IMR-90 (cell line): Measurements from ENCODE around the gene GALNT9. TPM values are rescaled to one million over a fixed set of nuclear protein-coding genes. Genes with fewer than 3 reads are reported as not detected.

Source experiments
- ATAC-seq: fragments of 200-7000 bp; cut with Tn5 transposase; 2 replicates; pipeline ENCODE4 v1.9.1; 2020; ENCODE audit warnings: low read depth, mild to moderate bottlenecking, moderate library complexity
- BruUV-seq: library from RNA; stranded (reverse); fragments of 400-500 nt; replicated peaks from 2 replicates; lab custom pipeline; 2021; lab: Mats Ljungman, UMichigan
- CTCF ChIA-PET: fragments of 300-600 bp; formaldehyde crosslinking; extraction: SDS; loops from one replicate; lab custom pipeline; 2021; ENCODE audit warnings: antibody characterized with exemption; lab: Yijun Ruan, JAX
- POLR2A ChIA-PET: fragments of 300-600 bp; sonication (Branson Sonifier 250); formaldehyde crosslinking; loops from one replicate; lab custom pipeline; 2022; ENCODE audit warnings: antibody characterized with exemption; ENCODE audit not compliant: unreplicated experiment; lab: Charles Lee
- DNase-seq: peaks from one replicate; pipeline ENCODE4 v3.0.0; 2013
- H2AFZ ChIP-seq: replicated peaks from 2 replicates; pipeline ENCODE3; 2013; ENCODE audit warnings: low read length, mild to moderate bottlenecking; ENCODE audit not compliant: poor library complexity
- H2AK5ac ChIP-seq: 2 replicates; pipeline ENCODE4 v1.6.1; 2013; ENCODE audit warnings: low read depth, low read length, inconsistent platforms
- H2AK9ac ChIP-seq: replicated peaks from 2 replicates; pipeline ENCODE3; 2013; ENCODE audit warnings: mild to moderate bottlenecking, low read depth, low read length, moderate library complexity; ENCODE audit not compliant: poor library complexity
- H2BK120ac ChIP-seq: 2 replicates; pipeline ENCODE4 v1.6.1; 2013; ENCODE audit warnings: low read depth, low read length, inconsistent platforms
- H2BK15ac ChIP-seq: 3 replicates; pipeline ENCODE4 v1.6.1; 2013; ENCODE audit warnings: low read depth, low read length, inconsistent platforms
- H2BK20ac ChIP-seq: 2 replicates; pipeline ENCODE4 v1.6.1; 2013; ENCODE audit warnings: low read depth, mild to moderate bottlenecking, inconsistent platforms, low read length, moderate library complexity
- H2BK5ac ChIP-seq: 2 replicates; pipeline ENCODE4 v1.6.1; 2013; ENCODE audit warnings: mild to moderate bottlenecking, low read depth, low read length, inconsistent platforms; ENCODE audit not compliant: poor library complexity, severe bottlenecking
- H3K14ac ChIP-seq: replicated peaks from 2 replicates; pipeline ENCODE4 v1.6.1; 2013; ENCODE audit warnings: low read depth, low read length, inconsistent platforms
- H3K18ac ChIP-seq: 2 replicates; pipeline ENCODE4 v1.6.1; 2013; ENCODE audit warnings: low read depth, low read length, control low read depth
- H3K23ac ChIP-seq: 2 replicates; pipeline ENCODE4 v1.6.1; 2013; ENCODE audit warnings: low read depth, low read length, inconsistent platforms
- H3K27ac ChIP-seq: 2 replicates; pipeline ENCODE4 v1.5.1; 2013; ENCODE audit warnings: mild to moderate bottlenecking, control low read depth, low read length; ENCODE audit not compliant: insufficient read depth
- H3K27me3 ChIP-seq: 2 replicates; pipeline ENCODE4 v1.6.1; 2013; ENCODE audit warnings: low read length; ENCODE audit not compliant: control insufficient read depth, insufficient read depth
- H3K36me3 ChIP-seq: 2 replicates; pipeline ENCODE4 v1.6.1; 2013; ENCODE audit warnings: low read length, mixed read lengths; ENCODE audit not compliant: control insufficient read depth, insufficient read depth
- H3K4ac ChIP-seq: 2 replicates; pipeline ENCODE4 v1.6.1; 2013; ENCODE audit warnings: low read depth, low read length, inconsistent platforms
- H3K4me1 ChIP-seq: 2 replicates; pipeline ENCODE4 v1.6.1; 2013; ENCODE audit warnings: low read length, mixed read lengths; ENCODE audit not compliant: control insufficient read depth, insufficient read depth
- H3K4me2 ChIP-seq: 2 replicates; pipeline ENCODE4 v1.6.1; 2013; ENCODE audit warnings: low read depth, mild to moderate bottlenecking, control low read depth, low read length, moderate library complexity
- H3K4me3 ChIP-seq: 2 replicates; pipeline ENCODE4 v1.5.1; 2013; ENCODE audit warnings: low read depth, mild to moderate bottlenecking, control low read depth, low read length, moderate library complexity; ENCODE audit not compliant: insufficient read depth
- H3K56ac ChIP-seq: 2 replicates; pipeline ENCODE4 v1.6.1; 2013; ENCODE audit warnings: low read length, inconsistent platforms; ENCODE audit not compliant: insufficient read depth; ENCODE audit errors: extremely low read depth
- H3K79me1 ChIP-seq, 2 experiments: 2 replicates each; pipeline ENCODE4 v1.6.1; 2013; ENCODE audit warnings: low read length in 2 of 2, inconsistent platforms in 1 of 2, low read depth in 1 of 2
- H3K9ac ChIP-seq: 2 replicates; pipeline ENCODE4 v1.6.1; 2013; ENCODE audit warnings: low read depth, low read length, control low read depth
- H3K9me1 ChIP-seq: 2 replicates; pipeline ENCODE4 v1.6.1; 2013; ENCODE audit warnings: low read length, inconsistent platforms; ENCODE audit not compliant: insufficient read depth
- H3K9me3 ChIP-seq: 2 replicates; pipeline ENCODE4 v1.6.1; 2013; ENCODE audit warnings: low read length; ENCODE audit not compliant: control insufficient read depth, insufficient read depth
- H4K20me1 ChIP-seq: 2 replicates; pipeline ENCODE4 v1.6.1; 2013; ENCODE audit warnings: low read length, inconsistent platforms; ENCODE audit not compliant: insufficient read depth
- H4K5ac ChIP-seq: 2 replicates; pipeline ENCODE4 v1.6.1; 2013; ENCODE audit warnings: mild to moderate bottlenecking, low read depth, low read length, control low read depth
- H4K8ac ChIP-seq, 2 experiments: 2 replicates each; pipeline ENCODE4 v1.6.1; 2013; ENCODE audit warnings: low read depth in 2 of 2, low read length in 2 of 2, control low read depth in 1 of 2, inconsistent platforms in 1 of 2
- H4K91ac ChIP-seq: 2 replicates; pipeline ENCODE4 v1.6.1; 2013; ENCODE audit warnings: low read depth, low read length, inconsistent platforms; ENCODE audit not compliant: insufficient read depth
- BHLHE40 ChIP-seq: fragments of 150-350 bp; IDR thresholded peaks from 2 replicates; pipeline ENCODE4 v1.6.1; 2016; ENCODE audit warnings: mild to moderate bottlenecking, low read depth, low read length
- CEBPB ChIP-seq: IDR thresholded peaks from 2 replicates; pipeline ENCODE4 v1.6.1; 2012; ENCODE audit warnings: low read depth, low read length, improper control_type of control experiment
- CTCF ChIP-seq: conservative IDR thresholded peaks from 2 replicates; pipeline ENCODE4 v1.5.1; 2012; ENCODE audit warnings: mild to moderate bottlenecking, low read depth, low read length, improper control_type of control experiment
- ELK1 ChIP-seq: fragments of 150-350 bp; IDR thresholded peaks from 2 replicates; pipeline ENCODE4 v1.6.1; 2016; ENCODE audit warnings: low read depth, mild to moderate bottlenecking, low read length, moderate library complexity, borderline replicate concordance
- MXI1 ChIP-seq: IDR thresholded peaks from 2 replicates; pipeline ENCODE4 v1.6.1; 2012; ENCODE audit warnings: low read depth, mild to moderate bottlenecking, low read length, moderate library complexity, borderline replicate concordance
- RAD21 ChIP-seq: IDR thresholded peaks from 2 replicates; pipeline ENCODE4 v1.6.1; 2012; ENCODE audit warnings: low read length, improper control_type of control experiment
- USF2 ChIP-seq: fragments of 150-350 bp; IDR thresholded peaks from 2 replicates; pipeline ENCODE4 v1.6.1; 2017; ENCODE audit warnings: mild to moderate bottlenecking, antibody characterized with exemption, low read length, low read depth
- WGBS, 2 experiments: methylation state at CpG; one replicate each; pipeline versions ENCODE4 v1.1.5 to v1.1.7; 2013; ENCODE audit warnings: missing lambda C conversion rate in 2 of 2; ENCODE audit not compliant: insufficient read length in 1 of 2; ENCODE audit errors: extremely low coverage in 2 of 2; 5-methylcytosine and 5-hydroxymethylcytosine counted together
- dilution Hi-C: fragments of 300-500 bp; cut with HindIII; formaldehyde crosslinking; loops from one replicate; pipeline ENCODE4 v1.14.3; 2018; ENCODE audit warnings: low sequenced_read_pairs; ENCODE audit not compliant: unreplicated experiment
- in situ Hi-C: fragments of 300-500 bp; cut with MboI; formaldehyde crosslinking; loops from 3 replicates; pipeline ENCODE4 v1.14.3; 2019; ENCODE audit warnings: low sequenced_read_pairs, inconsistent platforms, mixed read lengths
- intact Hi-C: fragments of 100-400 bp; cut with micrococcal nuclease; formaldehyde crosslinking; loops from 2 replicates; pipeline ENCODE4 v1.10.0; 2022
- polyA plus RNA-seq, 3 experiments: library from polyadenylated mRNA; depleted of rRNA; stranded (reverse); fragments of >200 nt; gene quantifications; 2 replicates each; pipeline ENCODE4 v1.2.3, GENCODE V29; 2012; ENCODE audit warnings: low replicate concordance in 1 of 3
- total RNA-seq: library from RNA; depleted of rRNA; stranded (reverse); fragments of >200 nt; gene quantifications from 2 replicates; pipeline ENCODE4 v1.2.3, GENCODE V29; 2012

GALNT9 gene
- total and polyA plus RNA-seq, 2 of the 4 experiments (the other 2 are of a cell fraction), result under 0.01 to 0.12 TPM

GRCh38 chr12:132237772-132238487, 91.5 kb downstream of the GALNT9 start:
- Histone ChIP-seq H3K4me2 (no peak overlapping the region), H2AK5ac (no peak overlapping the region), H3K56ac (no peak overlapping the region), H3K9me1 (no peaks in the 10 kb centered on the region), H2AFZ (no peak overlapping the region), H3K27me3 (no peaks in the 10 kb centered on the region), H2BK15ac (no peak overlapping the region), H4K5ac (no peak overlapping the region), H2AK9ac (no peak overlapping the region), H2BK120ac (no peak overlapping the region), H3K36me3 (no peaks in the 10 kb centered on the region), H3K27ac (no peak overlapping the region), H3K9me3 (no peaks in the 10 kb centered on the region), H3K18ac (no peak overlapping the region), H2BK5ac (no peak overlapping the region), H3K4ac (no peak overlapping the region), H3K79me1 (no peaks in the 10 kb centered on the region), H2BK20ac (no peak overlapping the region), H3K14ac (no peak overlapping the region), H3K4me1 (no peaks in the 10 kb centered on the region), H3K23ac (no peak overlapping the region), H4K20me1 (no peaks in the 10 kb centered on the region), H4K91ac (no peak overlapping the region), H3K9ac (no peak overlapping the region), H3K4me3 (no peak overlapping the region), H4K8ac (no peak overlapping the region)
- TF ChIP-seq MXI1 (no peak), BHLHE40 (no peak), CTCF (no peak), RAD21 (no peak), USF2 (no peak), ELK1 (no peak), CEBPB (no peak)
- dilution Hi-C loops, result no loop called here
- DNase-seq (no peak), ATAC-seq (no peak)
- POLR2A ChIA-PET, result no interaction called here
- in situ Hi-C loops, result no loop called here
- no TSS peak for BruUV-seq
- CTCF ChIA-PET, result no interaction called here
- 94% methylated on average over 3 of the region's 33 CpGs; no CpG with 5 or more reads in 1 of the 2 experiments for WGBS, 2 experiments
- intact Hi-C loops, result no loop called here
